Skin of body (tissue), 2 donors: ENCODE data around the gene OR8K3. TPM values are rescaled to one million over a fixed set of nuclear protein-coding genes. Genes with fewer than 3 reads are reported as not detected.

ENCODE experiments used
- DNase-seq: peaks from one replicate; lab custom pipeline; 2025; lab: John Stamatoyannopoulos, UW
- total RNA-seq: library from RNA; depleted of rRNA; stranded (reverse); fragments of >200 nt; gene quantifications from one replicate; pipeline ENCODE4 v1.2.3, GENCODE V29; 2014

Gene OR8K3
- not detected for total RNA-seq

DNA sequence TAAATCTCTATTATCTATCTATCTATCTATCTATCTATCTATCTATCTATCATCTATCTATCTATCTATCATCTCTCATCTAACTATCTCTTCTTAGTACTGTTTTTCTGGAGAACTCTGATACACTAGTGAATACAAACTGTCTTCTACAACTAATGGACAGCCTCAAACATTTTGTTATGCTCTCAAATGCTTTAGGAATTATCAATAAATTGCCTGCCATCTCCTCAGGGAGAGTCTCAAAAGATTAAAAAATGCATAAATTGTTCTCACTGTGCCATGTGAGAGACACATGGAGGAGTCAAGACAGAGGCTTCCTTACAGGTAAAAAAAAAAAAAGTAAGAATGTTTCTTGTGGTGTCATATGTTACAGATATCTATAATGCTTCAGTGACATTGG lies at the start of gene OR8K3:
Gene OR8K3, plus strand, starts transcription at position 301 of the 400 bp plus-strand sequence. CDS start 3,163 bp downstream, outside the sequence.
- DNase-seq: no peak

DNA sequence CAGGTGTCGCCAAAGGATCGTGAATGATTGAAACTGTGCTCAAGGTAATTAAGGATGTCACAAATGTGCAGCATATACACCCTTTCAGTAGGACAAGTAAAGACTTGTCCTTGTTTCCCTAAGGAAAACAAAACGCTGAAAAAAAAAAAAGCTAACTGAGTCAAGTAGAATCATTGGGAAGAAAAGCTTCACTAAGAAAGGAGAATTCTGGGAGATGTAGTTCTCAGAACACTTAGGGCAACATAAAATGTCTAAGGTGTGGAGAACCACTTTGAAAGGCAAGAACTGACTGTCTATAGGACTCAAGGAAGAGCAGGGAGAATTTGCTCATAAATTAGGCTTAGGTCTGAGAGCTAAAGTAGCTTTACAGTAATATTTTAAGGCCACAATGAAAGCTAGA lies 43.9 kb upstream of the OR8K3 start:
- no peak for DNase-seq

DNA sequence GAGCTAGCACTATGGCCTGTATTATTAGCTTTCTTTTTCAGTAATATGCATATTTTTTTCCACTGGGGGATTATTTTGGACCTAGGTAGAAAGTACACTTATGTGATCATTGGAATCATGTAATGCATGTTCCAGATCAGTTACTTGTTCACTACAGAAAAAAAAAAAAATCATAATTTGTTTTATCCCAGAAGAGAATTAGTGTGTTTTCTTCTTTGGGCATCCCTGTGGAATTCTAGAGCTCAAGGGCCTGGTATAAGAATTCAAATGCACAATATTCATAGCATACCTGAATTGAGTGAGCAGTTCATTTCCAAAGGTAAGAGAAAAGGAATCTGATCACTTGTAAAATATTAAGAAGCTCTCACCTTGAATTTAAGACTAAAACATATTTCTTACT lies 41.1 kb upstream of the OR8K3 start, which contains the start of gene OR5T1:
Gene OR5T1, plus strand, starts transcription at position 301 of the 400 bp plus-strand sequence. CDS start 1,485 bp downstream, outside the sequence.
- DNase-seq: no peak

DNA sequence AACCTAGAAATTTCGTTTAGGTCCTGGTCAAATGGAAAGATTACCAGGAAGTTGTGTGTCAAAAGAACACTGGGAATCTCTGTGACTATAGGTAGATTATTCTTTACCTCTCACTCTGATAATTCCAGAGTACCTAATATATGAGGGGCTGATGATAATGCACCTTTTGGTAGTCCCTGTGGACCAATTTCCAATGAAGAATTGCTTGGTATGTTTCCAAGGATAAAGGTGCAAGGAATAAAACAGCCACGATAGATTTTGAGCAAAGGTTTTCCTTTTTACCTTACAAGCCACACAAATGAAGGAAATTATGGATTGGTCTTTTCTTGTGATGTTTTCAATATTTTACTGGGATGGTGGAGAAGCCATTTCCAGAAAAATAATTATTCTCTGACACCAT lies 22.8 kb upstream of the OR8K3 start, which contains the start of gene OR8H1:
Gene OR8H1, minus strand, starts transcription at position 101 of the 400 bp plus-strand sequence. CDS start 1,192 bp downstream, outside the sequence.
- no peak for DNase-seq

DNA sequence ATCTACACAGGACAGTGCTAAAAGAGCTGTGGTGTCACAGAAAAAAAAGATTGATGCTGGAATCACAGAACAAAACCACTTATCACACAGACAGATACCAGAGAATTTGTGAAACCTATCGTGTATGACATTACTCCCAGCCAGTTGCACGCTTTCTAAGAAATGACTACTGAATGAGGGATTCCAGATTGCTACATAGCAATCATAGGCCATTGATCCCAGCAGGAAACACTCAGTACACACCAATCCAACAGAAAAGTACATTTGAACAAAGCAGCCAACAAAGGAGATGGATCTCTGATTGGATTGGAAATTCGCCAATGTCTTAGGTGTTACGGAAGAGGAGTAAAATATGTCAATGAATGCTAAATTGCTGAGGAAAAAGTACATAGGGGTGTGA lies 18.0 kb upstream of the OR8K3 start:
- DNase-seq: no peak

DNA sequence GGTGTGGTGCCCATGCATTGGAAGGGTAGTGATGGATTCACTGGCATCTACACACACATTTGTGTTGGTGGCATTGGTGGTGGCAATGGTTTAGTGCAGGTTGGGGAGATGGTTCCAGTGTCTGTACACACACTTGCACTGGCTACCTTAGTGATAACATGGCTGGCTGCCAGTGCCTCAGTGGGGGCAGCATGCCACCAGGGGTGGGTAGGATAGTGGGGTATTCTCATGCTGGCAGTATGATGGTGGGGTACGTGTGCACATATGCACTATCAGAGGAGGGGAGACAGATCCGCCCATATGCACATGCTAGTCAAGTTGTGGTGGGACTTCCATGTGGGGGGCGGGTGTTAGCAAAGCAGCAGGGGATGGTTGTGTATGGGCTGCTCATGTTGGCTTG lies 7.1 kb upstream of the OR8K3 start:
- no peak for DNase-seq

DNA sequence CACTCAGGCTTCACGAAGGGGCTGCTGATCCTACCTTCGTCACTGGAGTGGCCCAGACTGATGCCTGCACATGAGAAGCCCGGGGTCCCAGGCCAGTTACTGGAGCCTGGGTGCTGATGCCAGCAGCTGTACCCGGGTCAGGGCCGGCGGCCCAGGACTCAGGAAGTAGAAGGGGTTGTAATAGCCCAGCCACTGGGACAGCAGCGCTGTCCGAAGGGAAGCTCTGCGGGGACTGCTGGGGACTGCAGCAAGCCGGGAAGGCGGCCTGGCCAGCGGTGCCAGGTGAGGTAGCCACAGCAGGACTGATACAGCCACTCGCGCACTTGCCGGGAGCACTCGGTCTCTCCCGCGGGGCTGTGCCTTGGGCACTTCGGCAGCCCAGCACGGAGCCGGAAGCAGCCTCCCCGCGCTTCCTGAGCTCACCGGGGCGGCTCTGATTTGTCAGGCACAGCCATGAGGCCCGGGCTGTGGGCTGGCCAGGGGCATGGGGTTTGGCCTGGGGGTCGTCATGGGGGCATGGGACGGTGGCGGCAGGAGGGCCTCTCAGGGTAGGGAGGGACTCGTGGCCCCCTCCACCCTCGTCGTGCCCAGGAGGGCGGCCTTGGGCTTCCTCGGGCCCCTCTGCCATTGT lies 17.0 kb downstream of the OR8K3 start:
- no peak for DNase-seq

DNA sequence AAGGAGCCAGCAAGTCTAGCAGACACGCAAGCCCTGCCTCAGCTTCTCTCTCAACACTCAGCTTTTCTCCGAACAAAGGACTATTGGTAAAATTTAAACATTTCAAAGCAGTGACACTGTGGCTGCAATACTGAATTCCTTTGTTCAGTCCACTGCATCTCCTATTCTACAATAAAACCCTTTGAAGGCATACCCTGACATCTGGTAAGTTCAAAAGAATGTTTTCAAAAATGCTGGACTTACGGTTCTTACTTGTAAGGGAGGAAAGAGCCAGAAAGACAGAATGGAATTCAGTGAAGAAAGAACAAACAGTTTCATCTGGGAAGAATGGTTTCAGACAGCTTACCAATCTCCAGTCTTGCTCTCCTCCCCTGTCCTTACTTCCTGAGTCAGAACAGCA lies 18.2 kb downstream of the OR8K3 start:
- no peak for DNase-seq

DNA sequence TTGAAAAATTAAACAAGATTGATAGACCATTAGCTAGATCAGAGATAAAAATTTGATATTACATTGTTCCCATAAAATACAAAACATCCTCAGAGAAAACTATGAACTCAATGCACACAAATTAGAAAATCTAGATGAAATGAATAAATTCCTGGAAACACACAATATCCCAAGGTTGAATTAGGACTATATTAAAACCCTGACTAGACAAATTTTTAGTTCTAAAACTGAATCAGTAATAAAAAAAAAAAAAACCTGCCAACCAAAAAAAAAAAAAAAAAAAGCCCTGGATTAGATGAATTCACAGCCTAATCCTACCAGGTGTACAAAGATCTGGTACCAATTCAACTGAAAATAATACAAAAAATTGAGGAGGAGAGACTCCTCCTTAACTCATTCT lies 25.3 kb downstream of the OR8K3 start:
- DNase-seq: no peak

DNA sequence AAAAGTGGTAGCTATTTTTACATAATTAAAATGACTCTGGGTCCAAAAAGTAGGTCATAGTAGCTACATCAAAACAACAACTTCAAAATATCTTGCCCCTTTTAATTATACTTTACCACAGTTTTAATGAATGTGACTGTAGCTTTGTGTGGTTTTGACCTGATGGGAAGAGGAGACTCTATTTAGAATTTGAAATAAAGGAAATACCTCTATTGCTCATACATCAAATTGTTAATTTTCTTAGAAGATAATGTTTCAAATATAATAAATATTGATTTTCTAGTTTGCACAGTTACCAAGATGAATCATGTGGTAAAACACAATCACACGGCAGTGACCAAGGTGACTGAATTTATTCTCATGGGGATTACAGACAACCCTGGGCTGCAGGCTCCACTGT lies 30.8 kb downstream of the OR8K3 start, which contains the start of gene OR8K1:
Gene OR8K1, plus strand, starts transcription at position 301 of the 400 bp plus-strand sequence. Its CDS starts 0 bp downstream, at position 301.
- no peak for DNase-seq

DNA sequence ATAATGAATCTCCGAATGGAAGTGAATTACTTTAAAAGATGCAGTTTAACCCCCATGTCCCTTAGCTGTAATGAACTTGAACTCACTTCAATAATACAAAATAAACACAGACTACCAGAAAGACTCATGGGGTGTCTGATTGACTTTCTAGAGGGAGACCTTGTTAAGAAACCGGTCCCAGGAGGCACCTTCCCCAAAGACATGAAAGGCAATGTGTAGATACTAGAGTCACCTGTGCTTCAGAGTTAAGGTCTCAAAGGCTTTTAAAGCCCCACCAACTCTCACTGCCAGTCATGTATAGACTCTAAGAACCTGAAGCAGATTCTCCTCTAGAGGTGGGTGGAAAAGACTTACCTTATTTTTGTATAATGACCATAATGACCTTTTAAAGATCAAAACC lies 39.0 kb downstream of the OR8K3 start, which contains the start of gene OR8J1:
Gene OR8J1, plus strand, starts transcription at position 301 of the 400 bp plus-strand sequence. CDS start 5,956 bp downstream, outside the sequence.
- no peak for DNase-seq

Other genes starting within 250 kb of the OR8K3 start
- gene OR8I2, start 221.8 kb upstream of the OR8K3 start, total RNA-seq: not detected
- not detected for gene OR8H2, start 211.5 kb upstream of the OR8K3 start, total RNA-seq
- gene OR8H3, start 192.8 kb upstream of the OR8K3 start, total RNA-seq: not detected
- not detected for gene OR8J3, start 174.9 kb upstream of the OR8K3 start, total RNA-seq
- gene OR8K5, start 154.8 kb upstream of the OR8K3 start, total RNA-seq: not detected
- gene OR5J2, start 138.5 kb upstream of the OR8K3 start, total RNA-seq: not detected
- gene OR5T2, start 80.9 kb upstream of the OR8K3 start, total RNA-seq: not detected
- gene OR5T3, start 62.9 kb upstream of the OR8K3 start, total RNA-seq: not detected
- not detected for gene OR5T1, start 41.0 kb upstream of the OR8K3 start, total RNA-seq
- gene OR8H1, start 22.9 kb upstream of the OR8K3 start, total RNA-seq: not detected
- not detected for gene OR8K1, start 30.9 kb downstream of the OR8K3 start, total RNA-seq
- gene OR8J1, start 39.1 kb downstream of the OR8K3 start, total RNA-seq: not detected
- not detected for gene OR8U1, start 60.5 kb downstream of the OR8K3 start, total RNA-seq
- not detected for gene OR5AL1, start 97.6 kb downstream of the OR8K3 start, total RNA-seq
- not detected for gene OR5M3, start 158.2 kb downstream of the OR8K3 start, total RNA-seq
- gene OR5M8, start 176.2 kb downstream of the OR8K3 start, total RNA-seq: not detected
- gene OR5M11, start 228.1 kb downstream of the OR8K3 start, total RNA-seq: not detected